SW 1271 (cell line): Measurements from ENCODE around the gene PAEP.
"Not testable (repeated sequence)": the region's sequence is repeated elsewhere in the genome, so short reads cannot be mapped to it uniquely, and the experiment has no call there.

Experiments used
- DNase-seq, 2 experiments: peaks; one replicate each; lab custom pipeline; 2025; lab: John Stamatoyannopoulos, UW

Gene PAEP

DNA sequence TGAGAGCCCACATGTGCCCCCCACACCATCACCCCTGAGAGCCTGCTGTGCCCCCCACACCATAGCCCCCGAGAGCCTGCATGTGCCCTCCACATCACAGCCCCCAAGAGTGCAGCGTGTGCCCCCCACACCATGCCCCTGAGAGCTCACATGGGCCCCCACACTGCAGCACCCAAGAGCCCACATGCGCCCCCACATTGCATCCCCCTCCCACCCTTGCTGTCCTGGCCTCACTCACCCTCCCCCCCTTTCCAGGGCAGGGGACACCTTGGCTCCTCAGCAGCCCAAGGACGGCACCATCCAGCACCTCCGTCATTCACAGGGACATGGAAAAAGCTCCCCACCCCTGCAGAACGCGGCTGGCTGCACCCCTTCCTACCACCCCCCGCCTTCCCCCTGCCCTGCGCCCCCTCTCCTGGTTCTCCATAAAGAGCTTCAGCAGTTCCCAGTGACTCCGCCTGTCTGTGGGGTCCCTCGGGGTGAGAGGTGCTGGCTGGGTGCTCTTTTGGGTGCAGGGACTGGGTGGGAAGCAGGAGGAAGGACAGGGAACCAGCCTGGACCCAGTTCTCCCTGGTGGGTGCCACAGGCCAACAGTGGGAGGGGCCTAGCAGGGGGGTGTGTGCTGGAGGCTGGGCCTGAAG is 35.3 kb upstream of the PAEP start:
- DNase-seq, result no peak

DNA sequence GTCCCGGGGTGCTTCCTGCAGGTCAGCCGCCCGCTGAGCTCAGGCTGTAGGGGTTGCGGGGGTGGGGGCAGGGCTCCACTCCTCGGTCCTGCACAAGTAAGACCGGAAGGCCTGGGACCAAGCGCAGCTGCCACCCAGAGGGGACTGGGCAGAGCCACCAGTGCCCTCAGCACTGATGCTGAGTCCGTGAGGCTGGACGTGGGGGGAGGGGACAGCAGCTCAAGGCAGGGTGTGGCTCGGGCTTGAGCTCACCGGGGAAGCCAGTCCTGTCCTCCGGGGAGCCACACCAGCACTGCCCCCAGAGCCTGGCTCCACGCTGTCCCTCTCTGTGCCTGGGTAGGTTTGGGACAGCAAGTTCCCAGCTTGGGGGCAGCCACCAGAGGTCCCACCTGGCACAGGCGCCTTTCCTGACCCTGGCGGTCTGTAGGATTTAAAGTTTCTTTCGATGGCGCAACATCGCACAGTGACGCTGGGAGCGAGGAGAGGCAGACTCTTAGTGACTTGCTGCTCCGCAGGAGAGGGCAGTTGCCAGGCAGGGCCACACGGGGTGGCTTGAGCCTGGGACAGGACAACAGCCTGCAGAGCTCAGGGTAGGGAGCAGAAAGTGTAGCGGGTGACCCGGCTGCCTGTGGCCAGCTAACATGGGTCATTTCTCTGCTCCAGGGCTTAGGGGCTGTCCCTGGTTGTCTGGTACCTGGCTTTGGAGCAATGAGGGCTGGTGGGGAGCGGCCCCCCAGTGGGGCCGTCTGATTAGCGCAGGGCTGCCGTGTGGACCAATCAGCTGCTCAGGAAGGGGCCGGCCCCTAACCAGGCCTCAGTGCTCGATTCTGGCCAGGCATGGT is 34.6 kb upstream of the PAEP start:
- DNase-seq, result no peak

DNA sequence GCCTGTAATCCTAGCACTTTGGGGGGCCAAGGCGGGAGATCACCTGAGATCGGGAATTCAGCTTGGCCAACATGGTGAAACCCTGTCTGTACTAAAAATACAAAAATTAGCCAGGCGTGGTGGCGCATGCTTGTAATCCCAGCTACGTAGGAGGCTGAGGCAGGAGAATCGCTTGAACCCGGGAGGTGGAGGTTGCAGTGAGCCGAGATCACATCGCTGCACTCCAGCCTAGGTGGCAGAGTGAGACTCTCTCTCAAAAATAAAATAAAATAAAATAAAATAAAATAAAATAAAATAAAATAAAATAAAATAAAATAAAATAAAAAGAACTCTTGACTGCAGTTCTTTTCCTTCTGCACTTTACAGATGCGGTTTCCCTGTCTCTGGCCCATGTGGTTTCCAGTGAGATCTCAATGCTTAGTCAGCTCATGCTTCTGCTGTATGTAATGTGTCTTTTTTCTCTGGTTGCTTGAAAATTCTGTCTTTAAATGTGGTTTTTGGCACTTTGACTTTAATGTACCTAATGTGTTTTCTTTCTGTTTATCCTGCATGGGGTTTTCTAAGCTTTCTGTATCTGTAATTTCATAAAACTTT is 32.6 kb upstream of the PAEP start:
- DNase-seq, result not testable (repeated sequence)

DNA sequence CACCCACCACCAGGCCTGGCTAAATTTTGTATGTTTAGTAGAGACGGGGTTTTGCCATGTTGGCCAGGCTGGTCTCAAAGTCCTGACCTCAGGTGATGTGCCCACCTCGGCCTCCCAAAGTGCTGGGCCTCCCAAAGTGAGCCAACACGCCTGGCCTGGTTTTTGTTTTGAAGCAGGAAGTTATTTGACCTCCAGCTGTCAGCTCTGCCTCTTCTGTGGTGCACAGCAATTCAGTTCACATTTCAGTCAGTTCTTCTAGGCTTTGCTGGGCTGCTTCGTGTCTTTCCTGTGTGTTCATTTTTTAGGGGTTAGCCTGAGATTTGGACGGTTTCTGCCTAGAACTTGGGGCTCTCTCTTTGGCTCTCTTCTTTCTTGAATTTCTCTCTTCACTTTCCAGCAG is 31.4 kb upstream of the PAEP start:
- DNase-seq, result no peak

DNA sequence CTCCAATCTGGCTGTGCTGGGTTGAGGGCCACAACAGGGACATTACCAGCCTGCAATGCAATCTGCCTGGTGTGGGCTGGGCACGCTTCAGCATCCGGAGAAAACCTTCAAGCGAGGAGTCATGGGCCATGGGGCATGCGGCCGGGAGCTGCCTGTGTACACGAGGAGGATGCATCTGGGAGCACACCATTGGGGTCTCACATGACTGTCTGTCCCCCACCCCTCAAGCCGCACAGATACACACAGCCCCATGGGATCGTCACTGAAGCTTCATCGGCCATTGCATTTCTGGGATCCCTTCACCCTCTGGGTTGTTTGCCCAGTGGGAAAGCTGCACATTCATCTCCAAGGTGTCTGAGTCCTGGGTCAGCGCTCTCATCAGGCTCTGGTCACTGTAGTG is 30.5 kb upstream of the PAEP start:
- DNase-seq, result no peak

DNA sequence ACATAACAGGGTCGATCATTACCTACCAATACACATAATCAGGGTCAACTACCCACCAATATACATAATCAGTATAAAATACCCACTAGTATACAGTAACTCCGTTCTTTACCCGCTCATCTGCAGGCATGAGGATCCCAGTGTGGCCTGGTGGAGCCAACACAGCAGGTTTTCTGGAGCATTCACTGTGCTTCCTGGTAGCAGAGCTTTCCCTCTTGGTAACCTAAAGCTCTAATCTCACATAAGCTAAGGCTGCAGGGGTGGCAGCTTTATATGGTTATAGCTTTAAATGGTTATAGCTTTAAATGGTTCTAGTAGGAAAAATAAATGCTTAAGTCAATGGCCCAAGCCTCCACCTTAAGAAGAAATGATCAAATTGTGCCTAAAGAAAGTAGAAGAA is 28.4 kb upstream of the PAEP start:
- peak in 1 of 2 experiments; percentile 27 for DNase-seq

DNA sequence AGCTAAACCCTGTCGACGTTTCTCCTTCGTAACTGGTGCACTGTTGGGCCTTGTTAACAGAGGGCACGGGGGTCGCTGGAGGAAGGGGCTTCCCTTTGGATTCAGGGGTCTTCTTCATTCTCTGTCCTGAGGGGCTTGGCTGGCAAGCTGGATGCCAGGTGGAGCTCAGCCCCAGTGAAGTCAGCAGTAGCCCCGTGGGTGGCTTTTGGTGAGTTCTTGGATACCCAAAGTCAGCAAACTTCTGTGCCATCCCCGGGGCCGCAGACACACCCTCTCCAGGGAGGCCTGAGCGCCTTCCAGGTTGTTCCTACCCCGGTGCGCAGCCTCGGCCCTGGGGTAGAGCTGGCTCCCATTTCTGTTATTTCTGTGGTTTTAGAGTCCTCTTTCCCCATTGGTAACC is 27.9 kb upstream of the PAEP start:
- no peak for DNase-seq

DNA sequence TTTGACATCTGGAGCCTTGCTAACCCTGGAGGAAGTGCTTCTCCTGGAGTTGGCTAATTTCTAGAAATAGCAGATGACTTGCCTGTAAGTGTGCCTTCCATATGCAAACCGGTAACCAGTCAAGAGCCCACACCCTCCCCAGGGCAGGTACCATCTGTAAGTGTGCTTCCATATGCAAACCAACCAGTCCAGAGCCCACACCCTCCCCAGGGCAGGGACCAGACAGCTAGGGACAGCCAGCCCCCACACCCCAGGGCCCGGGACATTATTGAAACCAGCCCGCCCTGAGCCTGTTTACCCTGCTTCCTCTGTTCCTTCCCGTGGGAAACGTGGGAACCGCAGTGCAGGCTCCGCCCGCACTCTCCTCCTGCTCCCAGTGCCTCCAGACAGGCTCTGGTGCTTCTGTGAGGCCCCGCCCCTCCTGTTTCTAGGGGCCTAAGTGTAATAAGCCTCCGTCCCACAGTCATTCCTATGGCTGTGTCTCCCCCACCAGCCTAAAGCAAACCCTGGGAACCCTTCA is 27.3 kb upstream of the PAEP start:
- DNase-seq, result not testable (repeated sequence)

DNA sequence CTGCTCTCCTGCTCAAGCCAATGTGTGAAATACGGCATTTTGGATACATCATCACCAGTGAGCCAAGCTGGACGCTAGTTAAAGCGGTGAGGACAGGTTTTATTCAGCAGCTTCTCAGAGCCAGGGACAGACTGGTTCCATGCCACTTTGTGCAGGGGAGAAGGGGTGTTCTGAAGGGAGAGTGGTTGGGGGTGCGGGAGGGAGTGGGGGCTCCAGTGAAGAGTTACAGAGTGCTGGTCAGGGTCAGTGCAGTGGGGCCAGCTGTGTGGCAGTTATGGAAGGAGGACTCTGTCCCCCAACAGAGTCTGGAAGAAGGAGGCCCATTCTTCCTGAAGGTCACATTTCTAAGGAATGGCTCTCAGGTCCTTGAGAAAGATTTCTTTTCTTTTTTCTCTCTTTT is 26.7 kb upstream of the PAEP start:
- DNase-seq, result not testable (repeated sequence)

DNA sequence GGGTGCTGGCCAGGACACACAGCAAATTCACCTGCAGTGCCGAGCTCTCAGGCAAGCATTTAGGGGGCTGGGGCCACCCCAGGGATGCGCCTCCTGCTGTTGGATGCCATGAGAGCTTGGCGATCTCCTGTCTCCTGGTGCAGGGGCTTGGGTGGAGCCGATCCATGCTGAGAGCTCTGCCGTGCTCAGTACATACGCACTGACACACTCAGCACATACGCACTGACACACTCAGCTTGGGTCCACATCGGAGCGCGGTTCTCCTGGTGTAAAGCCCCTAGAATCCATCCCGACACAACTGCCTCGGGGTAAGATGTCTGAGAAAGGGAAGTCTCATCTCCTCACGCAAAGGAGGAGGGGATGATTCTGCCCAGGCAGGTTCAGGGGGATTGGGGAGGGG is 25.9 kb upstream of the PAEP start:
- not testable (repeated sequence) for DNase-seq

DNA sequence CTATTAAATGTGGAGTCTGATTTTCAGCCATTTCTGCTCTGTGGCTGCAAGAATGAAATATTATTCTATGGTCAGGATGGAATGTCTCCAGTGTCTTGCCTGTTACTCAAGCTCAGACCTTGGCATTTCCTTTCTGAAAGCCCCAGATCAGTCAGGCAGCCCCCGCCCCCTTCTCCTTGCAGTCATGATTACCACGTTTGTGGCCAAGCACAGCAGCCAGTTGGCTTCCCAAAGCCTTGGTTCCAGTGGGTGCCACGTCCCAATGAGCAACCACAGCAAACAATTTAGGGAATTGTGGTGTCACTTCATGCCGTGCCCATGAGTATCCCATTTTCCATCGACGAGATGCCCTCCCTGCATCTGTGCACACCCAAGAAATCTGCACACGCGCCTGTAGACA is 25.3 kb upstream of the PAEP start:
- DNase-seq, result no peak

DNA sequence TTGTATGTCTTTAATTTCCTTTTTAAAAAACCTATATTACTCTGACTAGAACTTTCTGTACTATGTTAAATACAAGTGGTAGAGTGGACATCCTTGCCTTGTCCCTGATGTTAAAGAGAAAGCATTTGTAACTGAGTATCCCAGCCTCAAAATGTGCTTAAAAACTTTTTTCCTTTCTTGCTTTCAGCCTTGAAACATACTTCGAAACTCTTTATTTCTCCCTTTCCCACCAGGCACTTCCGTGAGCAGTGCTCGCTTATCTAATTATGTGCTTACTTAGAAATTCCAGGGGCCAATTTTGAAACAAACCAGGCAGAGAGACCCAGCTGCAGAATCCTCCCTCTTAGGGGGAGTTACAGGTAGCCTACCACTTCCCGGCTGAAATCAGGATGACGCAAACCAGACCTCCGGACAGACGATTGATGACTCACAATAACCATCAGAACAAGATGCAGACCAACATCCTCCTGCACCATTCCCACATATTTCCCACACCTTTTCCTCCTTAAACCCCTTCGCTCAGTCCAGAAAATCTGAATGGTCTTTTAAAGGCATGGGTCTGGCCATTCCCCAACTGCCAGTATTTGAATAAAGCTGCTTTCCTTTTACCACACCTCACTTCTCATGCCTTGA is 18.2 kb upstream of the PAEP start:
- not testable (repeated sequence) for DNase-seq

DNA sequence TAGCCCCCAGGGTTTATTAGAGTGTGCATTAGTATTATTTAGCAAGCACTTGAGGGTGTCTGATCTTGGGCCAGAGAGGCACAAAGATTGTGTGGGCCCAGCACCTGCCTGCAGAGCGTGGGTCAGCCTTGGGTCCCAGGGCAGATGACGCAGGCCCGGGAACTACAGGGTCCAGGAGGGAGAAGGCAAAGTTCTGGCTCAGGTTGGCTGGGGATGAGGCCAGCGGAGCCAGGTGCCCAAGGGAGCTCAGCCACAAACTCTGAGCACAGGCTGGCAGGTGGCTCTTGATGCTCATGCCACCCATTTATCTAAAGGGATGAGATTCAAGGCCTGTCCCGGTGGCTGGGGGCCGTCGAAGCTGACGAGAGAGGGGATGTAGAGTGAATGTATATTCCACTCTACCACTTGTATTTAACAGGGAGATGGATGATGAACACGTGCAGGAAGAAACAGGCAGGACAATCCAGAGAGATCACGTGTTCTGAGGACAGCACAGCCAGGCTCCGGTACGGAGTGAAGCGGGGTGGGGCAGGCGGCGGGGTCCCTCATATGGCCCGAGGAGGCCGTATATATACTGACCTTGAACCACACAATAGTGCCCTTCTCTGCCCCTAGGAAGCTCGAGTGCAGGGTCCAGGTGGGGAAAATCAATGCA is 16.4 kb upstream of the PAEP start:
- DNase-seq, result no peak

DNA sequence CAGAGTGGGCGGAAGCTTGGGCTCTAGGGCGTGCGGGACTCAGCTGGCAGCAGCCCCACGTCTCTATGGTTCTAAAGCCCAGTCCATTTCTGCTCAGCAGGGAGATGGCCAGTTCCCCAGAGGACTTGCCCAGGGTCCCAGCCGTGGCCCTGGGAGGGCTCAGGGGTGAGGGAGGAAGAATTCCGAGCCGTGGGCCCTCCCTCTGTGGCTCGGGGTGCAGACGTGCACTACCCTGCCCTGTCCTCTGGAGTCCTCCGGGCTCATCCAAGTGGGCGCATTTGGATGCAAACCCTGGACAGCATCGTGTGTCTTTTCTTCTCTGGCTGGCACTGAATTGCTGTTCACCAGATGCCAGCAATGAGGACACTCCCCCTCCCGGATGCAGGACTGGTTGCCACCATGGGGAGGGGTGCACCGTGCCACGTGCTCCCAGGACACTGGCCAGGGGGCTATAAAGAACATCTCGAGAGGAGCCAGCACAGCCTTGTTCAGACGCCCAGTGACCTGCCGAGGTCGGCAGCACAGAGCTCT is 15.8 kb upstream of the PAEP start, which contains the start of gene OBP2A:
Gene OBP2A, plus strand, starts transcription at position 481 of the 531 bp plus-strand sequence. CDS start 55 bp downstream, outside the sequence.
- DNase-seq, result not testable (repeated sequence)

DNA sequence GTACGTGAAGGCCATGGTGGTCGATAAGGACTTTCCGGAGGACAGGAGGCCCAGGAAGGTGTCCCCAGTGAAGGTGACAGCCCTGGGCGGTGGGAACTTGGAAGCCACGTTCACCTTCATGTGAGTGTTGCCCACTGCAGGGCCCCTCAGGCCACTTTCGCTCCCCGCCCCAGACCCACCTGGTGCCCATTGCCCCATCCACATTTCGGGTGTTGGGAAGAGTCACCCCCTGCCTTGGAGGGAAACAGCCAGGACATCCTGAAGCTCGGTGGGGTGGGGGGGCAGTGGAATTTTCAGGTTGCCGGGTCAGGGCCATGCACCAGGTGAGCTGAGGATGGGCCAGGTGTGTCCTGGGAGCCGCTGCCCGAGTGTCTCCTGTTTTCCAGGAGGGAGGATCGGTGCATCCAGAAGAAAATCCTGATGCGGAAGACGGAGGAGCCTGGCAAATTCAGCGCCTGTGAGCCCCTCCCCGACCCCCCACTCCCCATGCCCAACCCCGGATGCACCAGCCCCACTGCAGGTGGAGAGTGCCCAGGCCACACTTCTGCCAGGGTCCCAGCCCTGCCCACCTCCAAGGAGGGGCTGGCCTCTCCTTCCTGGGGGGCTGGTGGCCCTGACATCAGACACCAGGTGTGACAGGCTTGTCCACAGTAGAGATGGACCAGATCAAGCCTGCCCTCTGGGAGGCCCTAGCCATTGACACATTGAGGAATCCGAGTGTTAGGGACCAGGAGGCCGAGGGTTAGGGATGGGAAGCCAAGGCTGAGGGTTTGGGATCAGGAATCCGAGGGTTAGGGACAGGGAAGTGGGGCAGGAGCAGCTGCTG is 14.6 kb upstream of the PAEP start:
- DNase-seq, result not testable (repeated sequence)

DNA sequence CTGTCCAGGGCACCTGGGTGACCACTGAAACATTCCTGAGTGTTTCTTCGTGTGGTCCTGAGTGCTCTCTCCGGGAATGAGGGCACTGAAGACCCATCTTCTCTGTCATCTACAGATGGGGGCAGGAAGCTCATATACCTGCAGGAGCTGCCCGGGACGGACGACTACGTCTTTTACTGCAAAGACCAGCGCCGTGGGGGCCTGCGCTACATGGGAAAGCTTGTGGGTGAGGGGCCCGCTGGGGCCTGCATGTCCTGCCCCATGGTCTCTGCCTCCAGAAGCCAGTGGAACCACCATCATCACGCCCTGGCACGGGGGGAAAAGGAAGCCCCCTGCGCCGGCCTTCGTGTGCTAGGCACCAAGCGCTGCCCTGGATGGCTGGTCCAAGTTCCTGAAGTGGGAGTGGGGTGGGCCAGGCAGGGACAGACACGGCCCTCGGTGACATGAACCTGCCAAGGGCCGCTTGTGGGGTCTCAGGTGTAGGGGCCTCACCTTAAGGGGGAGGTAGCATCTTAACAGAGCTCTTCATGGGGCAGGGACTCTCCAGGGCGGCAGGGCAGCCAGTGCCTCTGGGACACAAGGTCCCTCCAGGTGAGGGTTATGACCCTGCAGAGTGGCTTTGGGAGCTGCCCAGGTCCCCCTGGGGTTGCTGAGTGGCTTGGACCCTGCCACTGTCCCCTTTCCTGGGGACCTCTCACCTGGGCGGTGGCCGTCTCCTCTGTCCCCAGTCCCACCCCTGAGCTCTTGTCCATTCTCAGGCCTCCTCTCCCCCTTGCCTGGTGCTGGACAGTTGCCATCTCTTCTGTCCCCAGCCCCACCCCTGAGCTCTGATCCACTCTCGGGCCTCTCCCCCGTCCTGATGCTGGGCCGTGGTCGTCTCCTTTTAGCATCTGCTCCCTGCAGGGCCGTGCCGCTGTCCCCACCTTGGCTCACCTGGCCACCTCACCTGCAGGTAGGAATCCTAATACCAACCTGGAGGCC is 13.5 kb upstream of the PAEP start:
- no peak for DNase-seq

DNA sequence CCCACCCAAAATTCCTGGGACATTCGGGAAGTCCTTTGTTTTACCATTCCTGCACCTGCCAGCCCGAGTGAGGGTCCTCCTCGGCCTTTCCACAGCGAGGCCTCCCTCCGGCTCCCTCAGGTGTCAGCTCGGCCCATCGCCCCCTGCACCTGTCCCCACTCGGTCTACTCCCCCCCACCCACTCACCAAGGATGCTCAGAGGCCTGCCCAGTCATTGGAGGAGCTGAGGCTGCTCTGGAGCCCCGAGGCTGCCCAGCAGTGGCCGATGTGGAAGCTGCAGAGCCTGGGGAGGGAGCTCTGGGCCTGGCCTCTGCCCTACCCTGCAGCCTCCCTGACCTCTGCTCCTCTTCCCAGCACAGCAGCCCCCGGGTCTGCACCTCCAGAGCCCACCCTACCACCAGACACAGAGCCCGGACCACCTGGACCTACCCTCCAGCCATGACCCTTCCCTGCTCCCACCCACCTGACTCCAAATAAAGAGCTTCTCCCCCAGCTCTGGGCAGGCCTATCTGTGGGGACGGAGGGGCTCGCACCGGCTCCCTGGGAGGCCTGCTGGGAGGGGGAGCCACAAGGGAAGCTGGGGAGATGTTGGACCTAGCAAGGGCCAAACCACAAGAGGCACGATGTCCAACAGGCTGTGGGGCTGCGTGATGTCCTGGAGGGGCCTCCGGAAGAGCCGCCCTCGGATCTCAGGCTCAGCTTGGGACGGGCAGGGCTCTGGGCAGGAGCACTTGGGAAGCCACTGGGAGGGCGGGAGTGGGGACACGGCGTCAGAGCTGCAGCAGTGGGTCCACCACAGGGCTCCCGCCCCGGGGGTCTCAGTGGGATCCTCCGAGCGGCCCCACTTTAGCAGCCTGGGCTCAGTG is 11.8 kb upstream of the PAEP start:
- not testable (repeated sequence) for DNase-seq

DNA sequence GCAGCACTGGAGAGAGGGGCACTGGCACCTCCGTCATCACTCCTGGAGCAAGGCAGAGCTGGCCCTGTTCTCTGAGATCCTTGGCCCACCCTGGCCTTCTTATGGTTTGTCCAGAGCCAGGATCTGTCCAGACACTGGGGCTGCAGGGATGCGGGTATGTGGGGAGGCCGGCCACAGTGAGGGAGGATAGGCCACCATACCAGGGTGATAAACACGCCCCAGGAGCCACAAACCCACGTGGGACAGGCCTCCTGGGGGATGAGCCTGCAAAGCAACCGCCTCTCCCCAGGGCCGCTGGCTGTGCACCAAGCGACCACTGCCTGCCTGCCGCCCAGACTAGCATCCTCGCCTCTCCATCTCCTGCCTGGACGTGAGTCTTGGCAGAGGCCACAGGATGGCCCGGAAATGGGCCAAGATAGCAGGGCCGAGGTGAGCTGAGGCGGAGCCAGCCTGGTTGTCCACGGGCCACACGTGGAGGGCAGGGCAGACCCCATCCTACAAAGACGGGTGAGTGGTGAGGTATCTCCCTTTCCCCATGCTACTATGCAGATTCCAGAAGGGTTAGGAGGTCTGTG is 11.1 kb upstream of the PAEP start:
- no peak for DNase-seq
